ENCODE measurements around the gene CEP44.

GRCh38 chr4:174283507-174284471 is at the start of gene CEP44, which contains the start of gene FBXO8:
- TF ChIP-seq POLR2A (IDR thresholded peaks at IDR 0.05): no peak
- no peak for TF ChIP-seq CTCF (IDR thresholded peaks at IDR 0.05)
